HG03442 (cell line): ENCODE results near the gene CST3.
"Not testable (repeated sequence)": the region's sequence is repeated elsewhere in the genome, so short reads cannot be mapped to it uniquely, and the experiment has no call there.

Source experiments
- ATAC-seq: cut with Tn5 transposase; IDR thresholded peaks from one replicate; pipeline ENCODE4 v1.9.1; 2021; ENCODE audit warnings: mild to moderate bottlenecking, moderate library complexity; ENCODE audit not compliant: unreplicated experiment

The CST3 gene

DNA sequence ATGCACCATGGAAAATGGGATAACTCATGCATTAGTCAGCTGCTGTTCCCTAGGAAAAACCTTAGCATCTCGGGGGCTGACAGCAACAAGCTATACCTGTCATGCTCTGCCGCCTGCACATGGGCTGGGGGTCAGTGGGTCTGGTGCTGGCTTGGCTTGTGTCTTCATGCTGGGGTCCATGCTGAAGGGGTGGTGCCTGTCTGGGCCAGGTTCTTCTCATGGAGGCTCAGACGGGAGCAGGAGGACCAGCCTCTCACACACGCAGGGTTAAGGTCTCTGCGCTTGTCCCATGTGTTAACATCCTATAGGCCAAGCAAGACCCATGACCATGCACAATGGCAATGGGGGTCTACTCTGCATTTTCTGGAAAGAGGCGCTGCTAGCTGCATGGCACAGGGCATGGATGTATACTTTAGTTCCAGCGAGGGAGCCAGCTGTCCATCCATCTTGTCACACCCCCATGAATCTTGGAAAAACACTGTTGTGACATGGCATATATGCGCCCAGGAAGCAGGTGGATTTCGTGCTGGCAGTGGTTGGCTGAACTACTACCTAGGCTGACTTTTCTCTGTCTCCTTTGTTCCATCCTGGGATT, 24.6 kb upstream of the CST3 start:
- no peak for ATAC-seq

DNA sequence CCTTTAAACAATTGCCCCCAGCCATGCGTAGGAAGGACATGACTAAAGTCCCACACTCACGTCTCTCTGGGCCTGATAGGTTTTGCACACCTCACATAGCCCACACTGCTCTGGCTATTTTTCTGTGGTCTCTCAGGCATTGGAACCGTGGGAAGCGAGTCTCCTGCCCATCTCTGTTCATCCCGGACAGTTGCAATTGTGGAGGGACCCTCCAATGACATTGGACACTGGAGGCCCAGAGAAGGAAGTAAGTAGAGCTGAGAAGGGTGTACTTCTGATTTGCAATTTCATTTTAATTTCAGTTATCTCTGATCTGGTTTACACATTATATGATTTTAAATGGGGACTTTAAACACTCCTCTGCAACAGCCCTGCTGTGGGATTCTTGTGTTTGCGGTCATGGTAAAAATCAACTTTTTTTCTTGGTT, 23.3 kb upstream of the CST3 start:
- no peak for ATAC-seq

DNA sequence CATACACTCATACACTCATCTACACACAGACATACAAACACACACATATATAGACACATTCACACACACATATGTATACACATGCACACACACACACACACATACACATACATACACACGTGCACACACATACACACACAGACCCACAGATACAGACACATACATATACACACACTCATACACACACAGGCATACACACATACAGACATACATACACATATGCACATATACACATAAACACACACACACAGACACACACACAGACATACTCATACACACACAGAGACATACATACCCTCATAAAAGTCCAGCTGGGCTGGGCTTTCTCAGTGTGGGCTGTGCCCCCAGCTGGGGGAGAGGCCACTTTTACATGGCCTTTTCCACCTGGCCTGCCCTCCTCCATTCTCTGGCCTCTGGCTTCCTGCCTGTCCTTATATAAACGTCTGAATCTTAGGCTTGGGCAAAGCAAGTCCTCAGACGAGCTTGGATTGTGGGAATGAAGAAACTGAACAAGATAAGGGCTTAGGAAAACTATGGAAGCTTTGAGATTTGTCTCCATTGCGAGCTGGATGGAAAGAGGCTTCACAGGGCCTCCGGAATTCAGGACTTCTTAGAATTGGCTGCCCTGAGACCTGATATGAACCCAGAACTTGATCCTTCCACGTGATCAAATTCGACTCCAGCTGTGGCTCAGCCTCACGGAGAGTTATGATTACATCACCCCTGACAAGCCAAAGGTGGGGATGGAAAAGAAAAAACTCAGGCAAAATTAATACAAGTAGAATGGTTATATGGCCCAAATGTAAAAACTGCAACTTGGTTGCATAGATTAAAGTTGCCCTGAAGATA, 22.5 kb upstream of the CST3 start:
- ATAC-seq: no peak

DNA sequence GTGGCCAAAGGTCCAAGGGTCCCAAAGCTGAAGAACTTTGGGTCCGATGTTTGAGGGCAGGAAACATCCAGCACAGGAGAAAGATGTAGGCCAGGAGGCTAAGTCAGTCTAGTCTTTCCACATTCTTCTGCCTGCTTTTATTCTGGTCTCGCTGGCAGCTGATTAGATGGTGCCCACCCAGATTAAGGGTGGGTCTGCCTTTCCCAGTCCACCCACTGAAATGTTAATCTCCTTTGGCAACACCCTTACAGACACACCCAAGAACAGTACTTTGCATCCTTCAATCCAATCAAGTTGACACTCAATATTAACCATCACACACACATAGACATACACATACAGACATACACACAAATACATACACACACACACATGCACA, 21.8 kb upstream of the CST3 start:
- not testable (repeated sequence) for ATAC-seq

DNA sequence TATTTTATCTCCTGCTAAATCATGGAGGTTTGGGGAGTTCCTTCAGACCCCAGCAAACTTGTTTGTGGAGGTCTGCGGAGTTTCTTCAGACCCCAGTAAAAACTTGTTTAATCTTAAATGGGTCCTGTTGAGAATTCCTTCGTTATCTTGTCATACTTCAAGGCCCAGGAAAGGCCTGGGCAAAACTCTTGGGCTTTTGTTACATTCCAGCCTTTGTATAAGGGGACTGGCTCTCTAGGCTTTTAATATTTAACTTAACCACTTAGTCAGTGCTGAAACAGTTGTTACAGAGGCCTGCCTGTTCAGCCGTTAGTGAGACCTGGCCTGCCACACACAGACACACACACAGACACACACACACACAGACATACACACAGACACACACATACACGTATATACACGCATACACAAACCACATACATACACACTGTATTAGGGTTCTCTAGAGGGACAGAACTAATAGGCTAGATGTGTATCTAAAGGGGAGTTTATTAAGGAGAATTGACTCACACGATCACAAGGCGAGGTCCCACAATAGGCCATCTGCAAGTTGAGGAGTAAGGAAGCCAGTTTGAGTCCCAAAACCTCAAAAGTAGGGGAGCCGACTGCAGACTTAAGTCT, 21.3 kb upstream of the CST3 start:
- no peak for ATAC-seq

DNA sequence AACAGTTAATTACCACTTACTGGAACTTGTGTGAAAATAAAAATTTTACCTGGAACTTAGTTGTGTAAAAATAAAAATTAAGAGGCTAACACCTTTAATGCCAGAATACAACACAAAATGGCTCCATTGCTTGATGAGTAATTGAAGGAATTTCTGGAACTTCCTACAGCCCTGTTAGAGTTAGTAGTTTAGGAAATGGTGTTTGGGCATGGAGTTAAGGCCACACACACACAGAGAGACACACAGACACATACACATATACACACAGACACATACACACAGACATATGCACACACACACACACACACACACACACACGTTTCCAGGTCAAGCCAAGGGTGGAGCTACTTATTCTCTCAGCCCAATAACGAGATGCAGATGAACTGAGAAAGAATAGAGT, 20.6 kb upstream of the CST3 start:
- ATAC-seq: no peak

DNA sequence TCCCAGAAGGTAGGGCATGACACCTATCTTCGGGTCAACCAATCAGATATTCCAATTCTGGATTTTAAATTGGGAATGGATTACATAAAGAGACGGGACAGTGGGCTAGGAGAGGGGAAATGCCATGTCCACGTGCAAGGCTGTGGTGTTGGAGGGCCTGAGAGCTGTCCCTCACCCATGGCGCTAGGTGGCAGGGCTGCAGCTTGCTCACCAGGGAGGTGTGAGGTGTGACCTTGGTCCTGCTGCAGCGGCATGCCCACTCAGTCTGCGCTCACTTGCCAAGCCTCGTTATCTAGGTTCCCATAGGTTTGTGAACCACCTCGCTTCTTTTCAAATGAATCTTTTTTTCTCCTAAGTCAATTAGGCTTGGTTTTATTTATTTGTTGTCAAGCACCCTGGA, 19.4 kb upstream of the CST3 start:
- no peak for ATAC-seq

DNA sequence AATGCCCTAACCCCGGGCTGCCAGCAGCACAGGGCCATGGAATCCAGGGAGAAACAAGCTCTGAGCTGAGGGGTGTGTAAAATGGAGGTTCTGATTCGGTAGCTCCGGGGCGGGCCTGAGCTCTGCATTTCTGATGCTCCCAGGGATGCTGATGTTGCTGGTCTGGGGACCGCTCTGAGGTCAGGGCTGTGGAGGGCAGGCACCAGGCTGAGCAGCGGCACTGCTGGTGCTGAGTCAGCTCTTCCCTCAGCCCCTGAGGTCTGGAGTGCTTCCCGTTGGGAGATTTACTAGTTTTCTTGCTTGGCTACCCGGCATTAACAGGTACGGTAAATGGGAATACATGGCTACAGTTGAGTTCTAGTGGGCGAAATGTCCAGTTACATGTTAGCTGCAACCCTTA, 18.6 kb upstream of the CST3 start:
- ATAC-seq: no peak

DNA sequence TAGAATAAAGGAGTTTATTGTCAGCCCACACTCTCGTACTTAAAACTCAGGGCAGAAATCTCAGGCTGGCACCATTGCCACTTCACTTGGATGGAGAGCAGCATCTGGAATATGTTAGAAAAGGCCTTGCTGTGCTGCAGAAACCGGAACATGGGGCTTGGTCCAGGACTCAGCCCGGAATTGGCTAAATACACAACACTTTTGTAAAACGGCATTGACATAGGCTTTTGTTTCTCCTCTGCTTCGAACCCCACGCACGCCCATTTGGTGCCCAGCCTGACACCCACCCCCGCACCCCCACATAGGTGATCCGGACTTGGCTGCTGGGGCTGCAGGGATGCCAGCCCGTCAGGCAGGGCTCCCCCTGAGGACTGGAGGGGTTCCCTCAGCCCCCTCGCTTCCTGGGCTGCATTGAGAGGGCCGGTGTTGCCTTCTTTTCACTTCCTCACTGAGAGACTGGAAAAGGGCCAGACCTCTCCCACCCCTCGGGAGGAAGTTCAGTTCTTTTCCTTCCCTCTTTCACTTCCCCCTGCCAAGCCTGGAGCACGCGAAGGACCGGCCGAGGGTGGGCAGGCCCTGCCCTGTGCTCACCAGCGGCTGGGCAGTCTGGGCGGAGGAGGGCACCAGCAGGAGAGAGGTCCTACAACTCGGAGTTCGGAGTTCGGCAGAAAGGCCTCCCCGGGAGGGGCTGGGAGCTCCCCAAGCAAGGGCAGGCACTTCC, 17.9 kb upstream of the CST3 start:
- no peak for ATAC-seq

DNA sequence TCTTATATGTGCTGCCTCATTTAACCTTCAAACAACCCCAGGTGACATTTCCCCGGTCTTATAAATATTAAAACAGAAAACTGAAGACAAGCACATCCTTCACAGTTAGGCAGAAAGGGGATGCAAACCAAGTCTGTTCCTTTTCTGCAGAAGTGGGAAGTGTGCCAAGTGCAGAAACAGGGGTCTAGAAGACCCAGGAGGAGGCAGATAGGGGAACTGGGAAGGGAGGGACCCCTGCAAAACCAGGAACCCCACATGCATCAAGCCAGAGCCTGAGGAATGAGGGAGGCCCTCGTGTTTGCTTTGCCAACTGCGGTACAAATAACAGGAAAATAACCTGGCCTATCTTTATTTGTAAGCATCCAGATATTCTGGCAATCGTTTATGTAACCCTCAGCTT, 17.0 kb upstream of the CST3 start:
- no peak for ATAC-seq

DNA sequence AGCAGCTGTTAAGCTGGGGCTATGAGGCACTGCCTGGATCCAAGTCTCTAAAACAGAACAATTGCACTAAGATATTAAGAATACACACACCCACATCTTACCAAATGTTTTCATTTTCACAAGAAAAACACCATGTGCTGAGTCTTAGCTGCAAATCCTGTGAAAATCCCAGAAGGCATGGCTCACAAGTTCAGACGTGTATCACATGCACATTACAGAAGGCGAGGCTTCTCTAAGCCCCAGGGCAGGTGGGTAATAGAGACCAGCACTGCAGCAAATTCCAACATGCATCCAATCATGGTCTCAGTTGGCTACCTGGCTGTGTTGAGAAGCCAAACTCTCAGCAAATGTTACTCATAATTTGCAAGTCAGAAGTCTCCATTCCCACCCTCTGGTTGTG, 16.2 kb upstream of the CST3 start:
- no peak for ATAC-seq

DNA sequence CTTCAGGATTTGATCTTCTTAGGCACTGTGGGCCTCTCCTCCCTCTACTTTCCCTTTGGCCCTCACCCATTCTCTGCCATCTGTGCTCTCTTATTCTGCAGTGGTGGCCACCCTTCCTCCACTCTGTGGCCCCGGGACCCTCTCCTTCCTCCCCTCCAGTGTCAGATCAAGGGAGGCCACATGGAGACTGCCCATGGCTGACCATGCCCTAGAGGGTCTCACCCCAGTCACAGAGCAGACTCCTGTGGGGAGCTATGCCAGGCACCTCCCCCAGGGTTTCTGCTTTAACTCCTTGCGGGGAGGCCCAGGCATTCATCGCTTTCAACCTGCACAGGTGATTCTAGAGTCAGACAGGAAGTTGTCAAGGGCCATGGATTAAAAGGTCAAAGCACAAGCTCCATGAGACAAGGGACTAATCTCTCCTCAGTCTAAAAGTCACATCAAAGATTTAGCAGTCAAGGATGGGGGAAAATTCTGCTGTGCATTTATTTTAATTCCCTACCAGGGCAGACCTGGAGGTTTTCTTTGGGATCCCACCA, 15.7 kb upstream of the CST3 start:
- ATAC-seq: no peak

DNA sequence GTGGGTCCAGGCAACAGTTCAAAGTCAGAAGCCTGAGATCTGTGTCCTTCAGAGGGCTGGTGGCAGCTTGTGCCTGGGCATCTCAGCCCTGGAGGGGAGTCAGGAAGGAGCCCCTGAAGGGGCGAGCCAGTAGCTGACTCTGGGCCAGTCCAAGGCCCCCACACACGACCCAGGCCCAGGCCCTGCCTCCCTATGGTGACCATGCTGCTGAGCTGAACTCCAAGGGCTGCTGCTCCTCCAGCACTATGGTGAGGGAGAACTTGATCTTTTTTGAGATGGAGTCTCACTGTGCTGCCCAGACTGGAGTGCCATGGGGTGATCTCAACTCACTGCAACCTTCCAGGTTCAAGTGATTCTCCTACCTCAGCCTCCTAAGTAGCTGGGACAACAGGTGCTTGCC, 15.2 kb upstream of the CST3 start:
- no peak for ATAC-seq

DNA sequence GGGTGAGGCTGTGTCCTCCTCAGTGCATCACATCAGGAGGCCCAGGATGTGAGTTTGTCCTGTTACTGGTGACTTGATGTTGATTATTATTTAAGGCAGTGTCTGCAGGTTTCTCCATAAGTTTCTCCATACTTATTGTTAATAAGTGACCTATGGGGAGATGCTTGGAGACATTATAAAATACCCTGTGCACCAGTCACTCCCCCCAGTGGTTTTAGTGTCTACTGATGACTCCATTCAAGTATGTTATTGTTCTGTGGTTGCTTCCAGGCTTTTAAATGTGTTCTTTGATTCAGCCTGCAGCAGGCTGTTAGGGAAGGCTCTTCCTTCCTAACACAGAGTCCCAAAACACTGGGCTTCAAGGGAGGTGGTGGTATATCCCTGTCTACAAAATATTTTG, 14.6 kb upstream of the CST3 start:
- no peak for ATAC-seq

DNA sequence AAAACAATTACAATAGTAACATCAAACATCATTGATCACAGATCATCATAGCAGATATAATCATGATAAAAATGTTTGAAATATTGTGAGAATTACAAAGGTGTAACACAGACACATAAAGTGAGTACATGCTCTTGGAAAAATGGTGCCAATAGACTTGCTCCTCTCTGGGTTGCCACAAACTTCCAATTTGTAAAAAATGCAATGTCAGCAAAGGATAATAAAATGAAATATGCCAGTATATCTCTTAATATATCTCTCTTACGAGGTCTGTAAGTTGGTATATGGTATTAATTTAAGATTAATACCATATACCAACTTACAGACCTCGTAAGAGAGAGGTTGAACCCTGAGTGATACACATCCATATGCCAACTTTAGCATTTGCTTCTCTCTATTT, 13.4 kb upstream of the CST3 start:
- ATAC-seq: no peak

DNA sequence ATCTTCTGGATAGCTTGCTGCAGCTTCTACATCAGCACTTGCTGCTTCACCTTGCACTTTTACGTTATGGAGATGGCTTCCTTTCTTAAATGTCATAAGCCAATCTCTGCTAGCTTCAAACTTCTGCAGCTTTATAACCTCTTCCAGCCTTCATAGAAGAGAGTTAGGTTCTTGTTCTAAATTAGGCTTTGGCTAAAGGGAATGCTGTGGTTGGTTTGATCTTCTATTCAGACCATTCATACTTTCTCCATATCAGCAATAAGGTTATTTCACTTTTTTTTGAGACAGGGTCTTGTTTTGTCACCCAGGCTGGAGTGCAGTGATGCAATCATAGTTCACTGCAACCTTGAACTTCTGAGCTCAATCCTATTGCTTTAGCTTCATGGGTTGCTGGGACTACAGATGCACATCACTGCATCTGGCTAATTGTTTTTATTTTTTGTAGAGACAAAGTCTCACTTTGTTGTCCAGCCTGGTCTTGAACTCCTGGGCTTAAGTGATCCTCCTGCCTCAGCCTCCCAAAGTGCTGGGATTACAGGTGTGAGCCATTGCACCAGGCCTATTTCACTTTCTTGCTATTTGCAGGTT, 12.2 kb upstream of the CST3 start:
- ATAC-seq: no peak

DNA sequence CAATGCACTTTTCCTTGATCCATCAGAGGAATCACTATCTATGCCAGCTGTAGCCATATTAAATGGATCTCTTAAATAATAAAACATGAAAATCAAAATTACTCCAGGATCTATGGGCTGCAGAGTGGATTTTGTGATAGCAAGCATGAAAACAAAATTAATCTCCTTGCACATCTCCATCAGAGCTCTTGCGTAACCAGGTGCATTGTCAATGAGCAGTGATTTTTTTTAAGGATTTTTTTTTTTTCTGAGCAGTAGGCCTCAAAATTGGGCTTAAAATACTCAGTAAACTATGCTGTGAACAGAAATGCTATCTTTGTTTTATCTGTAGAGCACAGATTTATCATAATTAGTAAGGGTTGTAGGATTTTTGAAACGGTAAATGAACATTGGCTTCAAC, 11.5 kb upstream of the CST3 start:
- no peak for ATAC-seq

DNA sequence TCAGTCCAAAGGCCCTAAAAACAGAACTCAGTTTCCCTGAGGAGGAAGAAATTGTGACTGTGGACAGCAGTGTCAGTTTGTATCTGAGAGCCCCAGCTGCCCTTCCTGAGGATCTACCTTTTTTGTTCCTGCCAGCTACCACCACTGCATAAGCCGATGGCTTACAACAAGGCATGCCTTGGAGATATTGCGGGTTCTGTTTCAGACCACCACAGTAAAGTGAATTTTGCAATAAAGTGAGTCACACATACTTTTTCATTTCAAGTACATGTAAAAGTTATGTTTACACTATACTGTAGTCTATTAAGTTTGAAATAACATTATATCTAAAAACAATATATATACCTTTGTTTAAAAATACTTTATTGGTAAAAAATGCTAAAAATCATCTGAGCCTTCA, 9.6 kb upstream of the CST3 start:
- ATAC-seq: no peak

DNA sequence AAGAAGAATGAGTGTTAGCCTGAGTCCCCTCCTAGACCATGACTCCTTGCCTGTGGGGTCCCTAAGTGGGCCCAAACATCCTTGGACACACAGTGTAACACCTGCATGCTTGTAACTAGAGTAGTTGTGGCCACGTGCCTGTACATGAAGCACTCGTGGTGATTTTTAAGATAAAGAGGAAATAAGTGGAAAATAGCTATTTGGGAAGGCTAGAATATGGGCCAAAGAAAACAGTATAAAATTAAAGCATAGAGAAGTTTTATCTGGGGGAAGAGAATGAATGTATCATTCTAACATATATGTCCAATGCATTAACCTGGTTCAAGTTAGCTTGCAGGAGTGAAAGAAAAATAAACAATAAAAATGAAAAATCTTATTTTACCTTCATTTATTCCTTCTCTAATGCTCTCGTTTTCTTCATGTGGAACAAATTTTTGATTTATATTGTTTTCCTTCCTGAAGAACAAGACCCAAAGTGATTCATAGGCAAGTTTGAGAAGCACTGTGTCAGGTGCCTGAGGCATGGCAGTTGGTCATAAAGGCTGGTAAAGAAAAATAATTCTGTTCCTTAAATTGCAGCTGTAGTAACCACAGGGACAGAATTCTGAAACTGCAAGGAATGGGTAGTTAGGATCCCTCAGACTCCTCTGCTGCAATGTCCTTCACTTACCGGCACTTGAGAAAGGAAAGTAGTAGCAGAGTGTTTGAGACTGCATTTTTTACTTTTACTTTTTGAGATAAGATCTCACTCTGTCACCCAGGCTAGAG, 8.5 kb upstream of the CST3 start:
- no peak for ATAC-seq

DNA sequence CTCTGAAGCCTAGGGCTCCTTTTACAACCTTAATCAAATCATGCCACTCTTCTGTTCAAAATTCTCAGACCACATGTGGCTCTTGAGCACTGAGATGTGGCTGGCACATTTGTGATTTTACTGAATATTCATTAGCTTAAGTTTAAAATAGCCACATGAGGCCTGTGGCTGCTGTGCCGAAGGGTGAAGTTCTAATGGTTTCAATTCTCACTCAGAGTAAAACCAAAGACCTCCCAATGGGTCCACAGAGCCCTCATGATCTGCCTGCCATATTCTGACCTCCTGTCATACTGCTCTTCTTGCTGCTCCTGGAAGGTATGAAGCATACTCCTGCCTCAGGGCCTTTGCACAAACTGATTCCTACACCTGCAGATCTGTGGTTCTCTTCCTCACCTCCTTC, 7.8 kb upstream of the CST3 start:
- no peak for ATAC-seq
